ENCODE data around the gene MEOX1. TPM values are rescaled to one million over a fixed set of nuclear protein-coding genes. Genes with fewer than 3 reads are reported as not detected.

The MEOX1 gene
- total and polyA plus RNA-seq, 2 of the 13 experiments (the other 11 are each of a cell fraction or from before 2014, with no cell fraction given) = not detected

DNA sequence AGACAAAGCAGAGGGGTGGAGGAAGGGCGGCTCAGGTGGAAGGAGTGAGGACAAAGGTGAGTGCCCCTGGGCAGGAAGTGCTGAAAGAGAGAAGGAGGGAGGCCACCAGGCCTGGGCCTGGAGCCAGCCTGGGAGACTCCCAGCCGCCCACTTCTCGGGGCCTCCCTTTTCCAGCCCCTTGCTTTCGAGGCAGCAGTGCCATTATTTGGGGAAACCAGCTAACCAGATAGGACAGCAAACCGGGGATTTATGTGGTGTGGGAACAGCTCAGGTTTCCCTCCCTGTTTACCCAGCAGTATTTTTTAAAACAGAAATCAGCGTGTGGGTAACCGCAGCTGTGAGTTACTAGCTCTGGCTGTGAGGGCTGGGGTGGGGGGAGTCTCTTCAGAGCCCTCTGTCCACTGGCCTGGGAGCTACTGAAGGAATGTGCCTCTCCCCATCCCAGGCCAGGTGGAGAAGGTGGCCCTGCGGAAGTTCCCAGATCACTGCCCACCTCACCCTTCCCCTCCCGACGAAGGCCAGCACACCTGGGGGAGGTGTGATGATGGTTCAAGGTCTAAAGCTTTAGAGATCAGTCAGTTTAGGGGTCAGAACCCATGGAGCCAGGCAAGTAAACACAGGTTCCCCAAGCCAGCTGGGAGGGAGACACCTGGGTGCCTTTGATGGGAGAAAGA is 8.4 kb upstream of the MEOX1 start (continued):
- no peak for TF ChIP-seq HIVEP1 (CRISPR knock-in tag; IDR thresholded peaks at IDR 0.05)
- TF ChIP-seq, protein P1, sequence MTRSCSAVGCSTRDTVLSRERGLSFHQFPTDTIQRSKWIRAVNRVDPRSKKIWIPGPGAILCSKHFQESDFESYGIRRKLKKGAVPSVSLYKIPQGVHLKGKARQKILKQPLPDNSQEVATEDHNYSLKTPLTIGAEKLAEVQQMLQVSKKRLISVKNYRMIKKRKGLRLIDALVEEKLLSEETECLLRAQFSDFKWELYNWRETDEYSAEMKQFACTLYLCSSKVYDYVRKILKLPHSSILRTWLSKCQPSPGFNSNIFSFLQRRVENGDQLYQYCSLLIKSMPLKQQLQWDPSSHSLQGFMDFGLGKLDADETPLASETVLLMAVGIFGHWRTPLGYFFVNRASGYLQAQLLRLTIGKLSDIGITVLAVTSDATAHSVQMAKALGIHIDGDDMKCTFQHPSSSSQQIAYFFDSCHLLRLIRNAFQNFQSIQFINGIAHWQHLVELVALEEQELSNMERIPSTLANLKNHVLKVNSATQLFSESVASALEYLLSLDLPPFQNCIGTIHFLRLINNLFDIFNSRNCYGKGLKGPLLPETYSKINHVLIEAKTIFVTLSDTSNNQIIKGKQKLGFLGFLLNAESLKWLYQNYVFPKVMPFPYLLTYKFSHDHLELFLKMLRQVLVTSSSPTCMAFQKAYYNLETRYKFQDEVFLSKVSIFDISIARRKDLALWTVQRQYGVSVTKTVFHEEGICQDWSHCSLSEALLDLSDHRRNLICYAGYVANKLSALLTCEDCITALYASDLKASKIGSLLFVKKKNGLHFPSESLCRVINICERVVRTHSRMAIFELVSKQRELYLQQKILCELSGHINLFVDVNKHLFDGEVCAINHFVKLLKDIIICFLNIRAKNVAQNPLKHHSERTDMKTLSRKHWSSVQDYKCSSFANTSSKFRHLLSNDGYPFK (CRISPR knock-in tag; IDR thresholded peaks at IDR 0.05; ENCODE audit: borderline replicate concordance) = peak; percentile 49; the same call in 1 of the 2 replicates
- TF ChIP-seq, protein P2, sequence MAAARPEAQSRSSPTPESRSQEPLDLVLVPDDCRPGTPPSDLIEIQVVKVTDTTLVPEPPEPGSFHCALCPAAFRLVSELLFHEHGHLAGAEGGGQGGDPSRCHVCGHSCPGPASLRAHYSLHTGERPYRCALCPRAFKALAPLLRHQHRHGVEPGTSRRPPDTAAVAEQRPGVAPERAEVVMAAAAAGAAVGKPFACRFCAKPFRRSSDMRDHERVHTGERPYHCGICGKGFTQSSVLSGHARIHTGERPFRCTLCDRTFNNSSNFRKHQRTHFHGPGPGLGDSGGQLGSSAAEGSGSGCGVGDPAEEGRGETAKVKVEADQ (CRISPR knock-in tag; IDR thresholded peaks at IDR 0.05; ENCODE audit: borderline replicate concordance) = no peak
- no peak for TF ChIP-seq RFXANK (CRISPR knock-in tag; IDR thresholded peaks at IDR 0.05)
- no peak for TF ChIP-seq AHR (CRISPR knock-in tag; IDR thresholded peaks at IDR 0.05)
- TF ChIP-seq RXRB (CRISPR knock-in tag; IDR thresholded peaks at IDR 0.05; ENCODE audit: borderline replicate concordance) = peak; percentile 40; the same call in 1 of the 2 replicates
- no peak for TF ChIP-seq ZNF431 (CRISPR knock-in tag; IDR thresholded peaks at IDR 0.05; ENCODE audit: borderline replicate concordance, low read depth)
- TF ChIP-seq MYC (CRISPR knock-in tag; IDR thresholded peaks at IDR 0.05; ENCODE audit: borderline replicate concordance) = peak; percentile 41; the same call in 1 of the 2 replicates
- TF ChIP-seq SIX1 (CRISPR knock-in tag; IDR thresholded peaks at IDR 0.05; ENCODE audit: borderline replicate concordance) = peak; percentile 7; the same call in 1 of the 2 replicates
- no peak for TF ChIP-seq PTBP1 (IDR thresholded peaks at IDR 0.05; ENCODE audit: low read depth, low read length, poor library complexity, severe bottlenecking)
- no peak for TF ChIP-seq GATAD1 (CRISPR knock-in tag; IDR thresholded peaks at IDR 0.05)
- TF ChIP-seq ZNF317 (CRISPR knock-in tag; IDR thresholded peaks at IDR 0.05) = no peak
- TF ChIP-seq, protein P3, sequence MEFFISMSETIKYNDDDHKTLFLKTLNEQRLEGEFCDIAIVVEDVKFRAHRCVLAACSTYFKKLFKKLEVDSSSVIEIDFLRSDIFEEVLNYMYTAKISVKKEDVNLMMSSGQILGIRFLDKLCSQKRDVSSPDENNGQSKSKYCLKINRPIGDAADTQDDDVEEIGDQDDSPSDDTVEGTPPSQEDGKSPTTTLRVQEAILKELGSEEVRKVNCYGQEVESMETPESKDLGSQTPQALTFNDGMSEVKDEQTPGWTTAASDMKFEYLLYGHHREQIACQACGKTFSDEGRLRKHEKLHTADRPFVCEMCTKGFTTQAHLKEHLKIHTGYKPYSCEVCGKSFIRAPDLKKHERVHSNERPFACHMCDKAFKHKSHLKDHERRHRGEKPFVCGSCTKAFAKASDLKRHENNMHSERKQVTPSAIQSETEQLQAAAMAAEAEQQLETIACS (CRISPR knock-in tag; IDR thresholded peaks at IDR 0.05) = no peak
- peak; percentile 72; the same call in 1 of the 2 replicates for TF ChIP-seq ZNF430 (CRISPR knock-in tag; IDR thresholded peaks at IDR 0.05)
- no peak for TF ChIP-seq MTF2 (CRISPR knock-in tag; IDR thresholded peaks at IDR 0.05; ENCODE audit: borderline replicate concordance)
- no peak for TF ChIP-seq ZNF674 (CRISPR knock-in tag; IDR thresholded peaks at IDR 0.05; ENCODE audit: low read depth)
- no peak for TF ChIP-seq MAF1 (CRISPR knock-in tag; IDR thresholded peaks at IDR 0.05; ENCODE audit: borderline replicate concordance)
- TF ChIP-seq ZIK1 (CRISPR knock-in tag; IDR thresholded peaks at IDR 0.05; ENCODE audit: borderline replicate concordance, low read depth) = no peak
- TF ChIP-seq ZNF549 (CRISPR knock-in tag; IDR thresholded peaks at IDR 0.05) = no peak
- TF ChIP-seq AGO1 (IDR thresholded peaks at IDR 0.05; ENCODE audit: low read depth, low read length, poor library complexity, severe bottlenecking) = no peak
- TF ChIP-seq, protein P4, sequence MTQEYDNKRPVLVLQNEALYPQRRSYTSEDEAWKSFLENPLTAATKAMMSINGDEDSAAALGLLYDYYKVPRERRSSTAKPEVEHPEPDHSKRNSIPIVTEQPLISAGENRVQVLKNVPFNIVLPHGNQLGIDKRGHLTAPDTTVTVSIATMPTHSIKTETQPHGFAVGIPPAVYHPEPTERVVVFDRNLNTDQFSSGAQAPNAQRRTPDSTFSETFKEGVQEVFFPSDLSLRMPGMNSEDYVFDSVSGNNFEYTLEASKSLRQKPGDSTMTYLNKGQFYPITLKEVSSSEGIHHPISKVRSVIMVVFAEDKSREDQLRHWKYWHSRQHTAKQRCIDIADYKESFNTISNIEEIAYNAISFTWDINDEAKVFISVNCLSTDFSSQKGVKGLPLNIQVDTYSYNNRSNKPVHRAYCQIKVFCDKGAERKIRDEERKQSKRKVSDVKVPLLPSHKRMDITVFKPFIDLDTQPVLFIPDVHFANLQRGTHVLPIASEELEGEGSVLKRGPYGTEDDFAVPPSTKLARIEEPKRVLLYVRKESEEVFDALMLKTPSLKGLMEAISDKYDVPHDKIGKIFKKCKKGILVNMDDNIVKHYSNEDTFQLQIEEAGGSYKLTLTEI (CRISPR knock-in tag; conservative IDR thresholded peaks at IDR 0.05) = no peak
- peak; percentile 18; the same call in 1 of the 2 replicates for TF ChIP-seq ZNF263 (CRISPR knock-in tag; IDR thresholded peaks at IDR 0.05)
- TF ChIP-seq, protein P5, sequence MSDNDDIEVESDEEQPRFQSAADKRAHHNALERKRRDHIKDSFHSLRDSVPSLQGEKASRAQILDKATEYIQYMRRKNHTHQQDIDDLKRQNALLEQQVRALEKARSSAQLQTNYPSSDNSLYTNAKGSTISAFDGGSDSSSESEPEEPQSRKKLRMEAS (IDR thresholded peaks at IDR 0.05) = peak; percentile 34
- TF ChIP-seq ZNF850 (CRISPR knock-in tag; conservative IDR thresholded peaks at IDR 0.05) = no peak
